Vagina (tissue), 2 donors: ENCODE data around the gene KLHL2. TPM values are rescaled to one million over a fixed set of nuclear protein-coding genes. Genes with fewer than 3 reads are reported as not detected.
A peak's percentile ranks its signal among the peaks of the same experiment; 100 is the strongest.

Experiments
- DNase-seq, 2 donors: peaks; one replicate each; pipeline ENCODE4 v3.0.0-alpha.2; 2017; ENCODE audit errors: extremely low spot score in 2 of 2
- H3K27ac ChIP-seq: fragments of 200-600 bp; sonication (generic); one replicate; pipeline ENCODE4 v1.5.1; 2019
- H3K27me3 ChIP-seq: fragments of 200-600 bp; sonication (generic); one replicate; pipeline ENCODE4 v1.5.1; 2019
- H3K36me3 ChIP-seq, 2 donors: fragments of 200-600 bp; sonication (generic); one replicate each; pipeline ENCODE4 v1.5.1; 2017 to 2019
- H3K4me1 ChIP-seq: fragments of 200-600 bp; sonication (generic); one replicate; pipeline ENCODE4 v1.5.1; 2019
- H3K4me3 ChIP-seq, 2 donors: fragments of 200-600 bp; sonication (generic); 1 replicate in 1 of 2; 2 replicates in 1 of 2; pipeline ENCODE4 v1.5.1; 2016 to 2019
- H3K9me3 ChIP-seq: fragments of 200-600 bp; sonication (generic); one replicate; pipeline ENCODE4 v1.5.1; 2019
- CTCF ChIP-seq, 3 experiments: fragments of 450-650 bp in 2 of 3; fragments of 200-600 bp in 1 of 3; sonication (generic) in 1 of 3; IDR thresholded peaks; one replicate each; pipeline ENCODE4 v1.5.1; 2017 to 2019; ENCODE audit warnings: antibody characterized with exemption in 3 of 3, mild to moderate bottlenecking in 2 of 3, moderate library complexity in 2 of 3
- POLR2A ChIP-seq, 2 donors: fragments of 450-650 bp; IDR thresholded peaks; one replicate each; pipeline ENCODE4 v1.6.1; 2017; ENCODE audit warnings: antibody characterized with exemption in 2 of 2, mild to moderate bottlenecking in 2 of 2, moderate library complexity in 2 of 2
- POLR2AphosphoS5 ChIP-seq, 2 donors: sonication (generic); formaldehyde crosslinking; IDR thresholded peaks; one replicate each; pipeline ENCODE4 v1.9.0; 2017; ENCODE audit warnings: antibody characterized with exemption in 2 of 2, mild to moderate bottlenecking in 2 of 2, low read depth in 1 of 2; ENCODE audit not compliant: insufficient read depth in 1 of 2
- intact Hi-C: fragments of 100-400 bp; cut with DNase I; formaldehyde crosslinking; loops from one replicate; pipeline ENCODE4 v1.15.1; 2023
- total RNA-seq: library from RNA; depleted of rRNA; stranded (reverse); fragments of >200 nt; gene quantifications from one replicate; pipeline ENCODE4 v1.2.3, GENCODE V29; 2016

The KLHL2 gene
- total RNA-seq, 1 donor from 2014 or later = 29.5 TPM

GRCh38 chr4:165201806-165202205 lies 5.6 kb upstream of the KLHL2 start:
- intact Hi-C loops = loop anchor here (10.0 kb wide), 1 partner anchor 123 kb away; the partner anchor contains the start of gene MSMO1

DNA sequence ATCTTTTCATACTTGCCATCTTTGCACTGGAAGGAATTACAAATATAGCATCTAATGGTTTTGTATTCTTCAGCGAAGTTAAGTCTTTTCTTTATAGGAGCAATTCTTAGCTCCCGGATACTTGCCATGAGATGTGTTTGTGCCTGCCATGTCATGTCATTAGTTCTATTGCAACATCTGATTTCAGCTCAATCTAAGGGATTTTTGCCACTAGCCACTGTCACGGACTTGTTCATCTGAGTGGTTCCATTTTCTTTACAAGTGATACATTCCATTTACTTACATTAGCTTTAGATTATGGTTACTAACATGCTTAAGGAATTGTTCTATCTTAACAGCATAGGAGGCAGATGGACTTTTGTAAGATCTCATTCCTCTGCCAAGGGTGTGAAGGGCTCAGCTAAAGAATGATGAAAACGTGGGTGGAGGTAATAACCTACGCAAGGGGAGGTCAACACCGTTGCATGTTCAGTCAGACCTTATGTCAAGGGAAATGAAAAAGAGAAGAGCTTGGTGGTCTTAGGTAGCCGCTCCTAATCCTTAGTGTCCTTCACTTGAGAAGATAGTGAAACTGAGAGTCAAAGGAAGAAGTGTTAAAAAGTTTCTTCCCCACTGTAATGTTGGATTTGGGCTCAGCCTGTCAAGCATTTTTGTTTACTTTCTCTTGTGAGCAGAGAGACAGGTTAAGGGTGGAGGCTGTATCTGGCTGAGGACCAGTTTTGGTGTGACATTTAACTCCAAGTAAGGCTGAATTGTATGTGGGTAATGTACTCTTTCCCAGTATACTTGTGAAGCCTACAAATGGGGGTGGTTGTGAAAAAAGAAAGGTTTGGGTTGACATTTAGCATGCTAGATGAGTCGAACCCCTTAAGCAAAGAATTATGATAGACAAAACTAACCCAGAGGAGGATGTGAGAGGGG lies 3.6 kb upstream of the KLHL2 start:
- no peak for DNase-seq
- Histone ChIP-seq H3K4me1 (peaks cover 12% of the 10 kb centered on the region), H3K4me3 (no peak overlapping the region), H3K27ac (no peak overlapping the region), H3K9me3 (no peaks in the 10 kb centered on the region), H3K27me3 (no peaks in the 10 kb centered on the region), H3K36me3 (no peaks in the 10 kb centered on the region)
- intact Hi-C loops = loop anchor here (10.0 kb wide), 1 partner anchor 121 kb away; the partner anchor contains the start of gene MSMO1
- TF ChIP-seq POLR2AphosphoS5 (IDR thresholded peaks at IDR 0.05; ENCODE audit: insufficient read depth in 1 of 2, low read depth in 1 of 2) (peak in 1 of 2 donors; percentile 20), POLR2A (IDR thresholded peaks at IDR 0.05) (no peak), CTCF (IDR thresholded peaks at IDR 0.05) (no peak)

More at GRCh38 chr4:165201806-165202205, 5.6 kb upstream of the KLHL2 start:
- Histone ChIP-seq H3K4me1 (peaks cover 8% of the 10 kb centered on the region), H3K27ac (no peak overlapping the region), H3K36me3 (no peaks in the 10 kb centered on the region), H3K4me3 (no peak overlapping the region), H3K27me3 (no peaks in the 10 kb centered on the region), H3K9me3 (no peaks in the 10 kb centered on the region)
- no peak for DNase-seq
- TF ChIP-seq POLR2AphosphoS5 (IDR thresholded peaks at IDR 0.05; ENCODE audit: insufficient read depth in 1 of 2, low read depth in 1 of 2) = no peak
- no peak for TF ChIP-seq CTCF (IDR thresholded peaks at IDR 0.05)
- TF ChIP-seq POLR2A (IDR thresholded peaks at IDR 0.05) = no peak

DNA sequence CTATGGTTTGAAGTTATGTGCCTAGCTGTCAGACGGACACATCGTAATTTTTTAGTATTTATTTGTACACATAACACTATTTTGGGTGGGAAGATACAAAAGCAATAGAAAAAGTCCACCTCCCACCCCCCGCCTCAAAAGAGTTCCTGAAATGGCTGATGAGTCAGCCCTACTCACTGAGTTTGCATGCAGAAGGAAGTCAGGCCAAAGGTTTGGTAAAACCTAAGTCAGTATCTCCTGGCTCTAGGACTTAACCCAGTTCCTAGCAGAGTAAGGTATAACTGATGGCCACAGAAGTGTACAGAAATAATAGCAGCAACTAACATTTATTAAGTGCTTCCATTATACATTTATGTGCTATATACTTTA lies 2.9 kb upstream of the KLHL2 start:
- TF ChIP-seq POLR2A (IDR thresholded peaks at IDR 0.05) (no peak), POLR2AphosphoS5 (IDR thresholded peaks at IDR 0.05; ENCODE audit: insufficient read depth in 1 of 2, low read depth in 1 of 2) (no peak), CTCF (IDR thresholded peaks at IDR 0.05) (no peak)
- Histone ChIP-seq H3K9me3 (no peaks in the 10 kb centered on the region), H3K27ac (no peak overlapping the region), H3K27me3 (no peaks in the 10 kb centered on the region), H3K4me3 (no peak overlapping the region), H3K4me1 (peaks cover 18% of the 10 kb centered on the region), H3K36me3 (no peaks in the 10 kb centered on the region)
- no peak for DNase-seq
- intact Hi-C loops = loop anchor here (10.0 kb wide), 1 partner anchor 120 kb away; the partner anchor contains the start of gene MSMO1

DNA sequence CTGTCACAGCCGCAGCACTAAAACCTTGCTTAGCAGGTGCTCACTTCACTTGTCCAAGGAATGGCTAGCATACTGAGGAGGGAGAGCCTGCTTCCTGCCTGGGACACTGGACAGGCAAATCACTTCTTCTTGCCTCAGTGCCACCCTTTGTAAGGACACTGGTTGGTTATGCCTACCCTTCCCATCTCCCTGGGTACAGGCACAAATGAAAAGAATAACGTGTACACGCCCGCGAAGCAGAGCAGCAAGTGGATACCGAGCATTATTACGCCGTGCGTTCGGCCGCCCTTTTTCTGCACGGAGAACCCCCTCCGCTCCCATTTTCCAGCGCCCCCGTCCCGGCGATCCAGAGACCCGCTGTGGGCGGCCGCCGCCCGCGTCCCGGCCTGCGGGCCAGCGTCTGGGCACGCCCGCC lies 338 bp upstream of the KLHL2 start:
- Histone ChIP-seq H3K9me3 (no peaks in the 10 kb centered on the region), H3K4me3 (peak overlapping the region; percentile 78 to 94), H3K36me3 (no peaks in the 10 kb centered on the region), H3K4me1 (peaks cover 20% of the 10 kb centered on the region), H3K27ac (peak overlapping the region; percentile 67), H3K27me3 (no peaks in the 10 kb centered on the region)
- TF ChIP-seq POLR2AphosphoS5 (IDR thresholded peaks at IDR 0.05; ENCODE audit: insufficient read depth in 1 of 2, low read depth in 1 of 2) = no peak
- no peak for TF ChIP-seq POLR2A (IDR thresholded peaks at IDR 0.05)
- no peak for DNase-seq
- intact Hi-C loops = loop anchor here (10.0 kb wide), 1 partner anchor 118 kb away; the partner anchor contains the start of gene MSMO1

- H3K27ac ChIP-seq = peak overlapping the region; percentile 62
- H3K4me1 ChIP-seq = peaks cover 20% of the 10 kb centered on the region
- H3K27me3 ChIP-seq = no peaks in the 10 kb centered on the region
- no peak for DNase-seq
- intact Hi-C loops = loop anchor here (10.0 kb wide), 1 partner anchor 117 kb away; the partner anchor contains the start of gene MSMO1
- peak overlapping the region; percentile 78 to 94 for H3K4me3 ChIP-seq
- H3K36me3 ChIP-seq = no peaks in the 10 kb centered on the region
- H3K9me3 ChIP-seq = no peaks in the 10 kb centered on the region
- TF ChIP-seq CTCF (IDR thresholded peaks at IDR 0.05) (no peak), POLR2AphosphoS5 (IDR thresholded peaks at IDR 0.05; ENCODE audit: insufficient read depth in 1 of 2, low read depth in 1 of 2) (no peak), POLR2A (IDR thresholded peaks at IDR 0.05) (no peak)
Measured at GRCh38 chr4:165208221-165208652, 876 bp downstream of the KLHL2 start.
